GM12873 (cell line): ENCODE results near the gene MRPS6.

Experiments used
- TF ChIP-seq, protein P1 (sequence below): IDR thresholded peaks from 2 replicates; pipeline ENCODE4 v1.5.1; 2012; ENCODE audit warnings: low read depth, mild to moderate bottlenecking, moderate library complexity, low read length, control low read depth; ENCODE audit not compliant: insufficient read depth; ENCODE audit errors: missing control alignments

MRPS6 gene

DNA sequence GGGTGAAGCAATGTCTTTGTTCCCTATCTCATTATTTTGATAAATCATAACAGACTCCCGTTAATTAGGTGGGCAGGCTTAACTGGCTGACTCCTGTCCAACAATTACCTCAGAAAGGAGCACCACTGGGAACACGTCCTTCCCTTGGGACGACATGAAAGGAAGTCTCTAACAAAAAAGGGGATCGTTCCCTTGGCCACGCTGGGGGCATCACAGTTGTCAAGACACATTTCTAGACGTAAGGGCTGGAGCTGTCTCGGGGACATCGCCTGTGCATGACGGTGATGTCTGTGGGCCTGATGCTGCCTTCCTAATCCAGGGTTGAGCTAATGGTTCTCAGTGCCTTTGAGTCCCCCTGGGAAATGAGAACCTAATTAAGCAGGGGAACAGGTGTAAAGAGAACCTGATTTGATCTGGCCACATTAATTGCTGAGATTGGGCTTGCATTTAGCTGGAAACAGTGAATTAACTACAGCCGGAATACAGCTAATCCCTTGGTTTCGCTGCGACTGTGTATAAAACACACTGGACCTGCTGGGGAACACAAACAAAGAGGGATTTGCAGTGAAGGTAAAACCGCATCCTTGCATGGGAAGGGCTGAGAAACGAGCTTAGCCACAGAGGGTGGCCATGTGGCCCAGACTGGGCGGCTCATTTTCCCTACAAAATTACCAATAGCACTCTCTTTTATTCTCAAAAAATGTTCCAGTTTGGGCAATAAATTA, 111.8 kb downstream of the MRPS6 start:
- TF ChIP-seq, protein P1, sequence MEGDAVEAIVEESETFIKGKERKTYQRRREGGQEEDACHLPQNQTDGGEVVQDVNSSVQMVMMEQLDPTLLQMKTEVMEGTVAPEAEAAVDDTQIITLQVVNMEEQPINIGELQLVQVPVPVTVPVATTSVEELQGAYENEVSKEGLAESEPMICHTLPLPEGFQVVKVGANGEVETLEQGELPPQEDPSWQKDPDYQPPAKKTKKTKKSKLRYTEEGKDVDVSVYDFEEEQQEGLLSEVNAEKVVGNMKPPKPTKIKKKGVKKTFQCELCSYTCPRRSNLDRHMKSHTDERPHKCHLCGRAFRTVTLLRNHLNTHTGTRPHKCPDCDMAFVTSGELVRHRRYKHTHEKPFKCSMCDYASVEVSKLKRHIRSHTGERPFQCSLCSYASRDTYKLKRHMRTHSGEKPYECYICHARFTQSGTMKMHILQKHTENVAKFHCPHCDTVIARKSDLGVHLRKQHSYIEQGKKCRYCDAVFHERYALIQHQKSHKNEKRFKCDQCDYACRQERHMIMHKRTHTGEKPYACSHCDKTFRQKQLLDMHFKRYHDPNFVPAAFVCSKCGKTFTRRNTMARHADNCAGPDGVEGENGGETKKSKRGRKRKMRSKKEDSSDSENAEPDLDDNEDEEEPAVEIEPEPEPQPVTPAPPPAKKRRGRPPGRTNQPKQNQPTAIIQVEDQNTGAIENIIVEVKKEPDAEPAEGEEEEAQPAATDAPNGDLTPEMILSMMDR = no peak

- TF ChIP-seq, protein P1 = no peak
These were observed 112.8 kb downstream of the MRPS6 start for GRCh38 chr21:34186109-34186719.

DNA sequence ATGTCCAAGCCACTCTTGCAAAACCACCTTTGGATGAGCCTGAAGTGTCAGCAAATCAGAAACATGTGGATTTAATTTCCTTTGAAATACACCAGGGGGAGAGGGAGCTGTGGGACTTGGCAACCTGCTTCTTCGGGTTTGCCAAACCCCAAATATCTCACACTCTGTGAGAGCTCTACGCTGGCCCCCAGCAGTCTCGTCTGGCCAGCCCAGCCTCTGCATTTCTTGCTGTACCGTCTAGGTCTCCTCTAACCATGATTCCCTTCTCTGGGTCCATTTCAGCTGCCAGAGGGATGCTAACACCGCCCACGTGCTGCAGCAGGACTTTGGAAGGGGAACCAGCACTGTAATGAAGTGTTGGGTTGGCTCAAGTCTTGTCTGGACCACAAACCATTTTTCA, 114.6 kb downstream of the MRPS6 start:
- TF ChIP-seq, protein P1 = no peak

GRCh38 chr21:34189506-34189905, 116.1 kb downstream of the MRPS6 start:
- TF ChIP-seq, protein P1 = no peak

- TF ChIP-seq, protein P1 = no peak
These were observed 117.4 kb downstream of the MRPS6 start for GRCh38 chr21:34190576-34191321.

DNA sequence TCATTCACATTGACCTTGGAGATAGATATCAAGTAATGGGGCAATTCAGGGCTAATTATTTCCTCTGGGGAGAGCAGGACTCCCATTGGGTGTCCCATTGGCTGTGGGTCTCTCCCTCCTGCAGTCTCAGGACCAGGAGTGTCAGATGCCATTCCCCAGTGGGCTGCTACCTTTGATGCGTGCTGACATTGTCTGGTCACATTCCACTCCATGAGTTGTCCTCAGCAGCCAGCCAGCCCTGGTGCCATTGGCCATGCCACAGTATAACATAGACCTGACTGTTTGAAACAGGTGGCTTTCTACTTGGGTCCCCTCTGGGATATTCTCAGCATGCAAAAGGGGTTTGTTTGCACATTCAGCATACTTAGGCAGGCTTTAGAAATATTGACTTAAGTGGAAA, 118.5 kb downstream of the MRPS6 start:
- TF ChIP-seq, protein P1 = no peak
